WTC11 (cell line): ENCODE measurements around the gene TMEM185B. TPM values are rescaled to one million over a fixed set of nuclear protein-coding genes. Genes with fewer than 3 reads are reported as not detected.
A peak's percentile ranks its signal among the peaks of the same experiment; 100 is the strongest.

Experiments used
- ATAC-seq: fragments of 200-7000 bp; cut with Tn5 transposase; 2 replicates; pipeline ENCODE4 v1.10.0; 2021; ENCODE audit warnings: mild to moderate bottlenecking, moderate library complexity
- CTCF ChIA-PET: fragments of 300-600 bp; sonication (Branson Sonifier 250); formaldehyde crosslinking; loops from one replicate; lab custom pipeline; 2021; ENCODE audit warnings: antibody characterized with exemption; lab: Charles Lee
- POLR2A ChIA-PET: fragments of 350-600 bp; sonication (Branson Sonifier 250); formaldehyde crosslinking; loops from one replicate; lab custom pipeline; 2021; ENCODE audit warnings: antibody characterized with exemption; lab: Charles Lee
- DNase-seq: peaks from one replicate; pipeline ENCODE4 v3.0.0; 2021; ENCODE audit warnings: low spot score
- H3K27ac Mint-ChIP-seq: 2 replicates; pipeline ENCODE4 v1.8.0; 2021; ENCODE audit warnings: mixed read lengths
- H3K27me3 Mint-ChIP-seq: 2 replicates; pipeline ENCODE4 v1.8.0; 2021; ENCODE audit warnings: low read depth, mild to moderate bottlenecking, moderate library complexity, mixed read lengths
- H3K36me3 Mint-ChIP-seq: 2 replicates; pipeline ENCODE4 v1.8.0; 2021; ENCODE audit warnings: mixed read lengths
- H3K4me1 Mint-ChIP-seq: 2 replicates; pipeline ENCODE4 v1.8.0; 2022; ENCODE audit warnings: mixed read lengths
- H3K4me3 Mint-ChIP-seq: 2 replicates; pipeline ENCODE4 v1.8.0; 2021; ENCODE audit warnings: mild to moderate bottlenecking, moderate library complexity, mixed read lengths
- H3K9me3 Mint-ChIP-seq: 2 replicates; pipeline ENCODE4 v1.8.0; 2021; ENCODE audit warnings: mixed read lengths
- ATF6 ChIP-seq: sonication (generic); formaldehyde crosslinking; IDR thresholded peaks from 2 replicates; pipeline ENCODE4 v1.8.1; 2023; ENCODE audit warnings: mild to moderate bottlenecking, missing genetic modification reagents
- E2F1 ChIP-seq: sonication (generic); formaldehyde crosslinking; IDR thresholded peaks from 2 replicates; pipeline ENCODE4 v1.8.0; 2022; ENCODE audit warnings: mild to moderate bottlenecking, missing genetic modification reagents
- ELF4 ChIP-seq: sonication (generic); formaldehyde crosslinking; IDR thresholded peaks from 2 replicates; pipeline ENCODE4 v1.8.1; 2022; ENCODE audit warnings: low read depth, mild to moderate bottlenecking, moderate library complexity, missing genetic modification reagents
- ETV6 ChIP-seq: sonication (generic); formaldehyde crosslinking; IDR thresholded peaks from 2 replicates; pipeline ENCODE4 v1.8.1; 2022; ENCODE audit warnings: mild to moderate bottlenecking, missing genetic modification reagents
- FOXP4 ChIP-seq: sonication (generic); formaldehyde crosslinking; IDR thresholded peaks from 2 replicates; pipeline ENCODE4 v1.8.0; 2022; ENCODE audit warnings: mild to moderate bottlenecking, missing genetic modification reagents
- HMGA2 ChIP-seq: fragments of 250-450 bp; sonication (Bioruptor Pico); IDR thresholded peaks from 2 replicates; pipeline ENCODE4 v1.4.0; 2021; ENCODE audit warnings: mild to moderate bottlenecking, moderate library complexity
- IRF2 ChIP-seq: sonication (generic); formaldehyde crosslinking; IDR thresholded peaks from 2 replicates; pipeline ENCODE4 v1.8.0; 2022; ENCODE audit warnings: low read depth, missing genetic modification reagents, borderline replicate concordance
- MLX ChIP-seq: sonication (generic); formaldehyde crosslinking; IDR thresholded peaks from 2 replicates; pipeline ENCODE4 v1.8.1; 2023; ENCODE audit warnings: mild to moderate bottlenecking, missing genetic modification reagents, moderate library complexity
- NFYB ChIP-seq: sonication (generic); formaldehyde crosslinking; conservative IDR thresholded peaks from 2 replicates; pipeline ENCODE4 v1.8.0; 2022; ENCODE audit warnings: low read depth, missing genetic modification reagents
- OVOL2 ChIP-seq: fragments of 250-450 bp; sonication (Bioruptor Pico); IDR thresholded peaks from 2 replicates; pipeline ENCODE4 v1.9.0; 2021; ENCODE audit warnings: mild to moderate bottlenecking, borderline replicate concordance
- PREB ChIP-seq: sonication (generic); formaldehyde crosslinking; IDR thresholded peaks from 2 replicates; pipeline ENCODE4 v1.8.1; 2022; ENCODE audit warnings: mild to moderate bottlenecking, missing genetic modification reagents, moderate library complexity, borderline replicate concordance
- PRRX2 ChIP-seq: fragments of 250-450 bp; sonication (Bioruptor Pico); IDR thresholded peaks from 2 replicates; pipeline ENCODE4 v1.8.0; 2021; ENCODE audit warnings: mild to moderate bottlenecking
- SP1 ChIP-seq: sonication (generic); formaldehyde crosslinking; conservative IDR thresholded peaks from 2 replicates; pipeline ENCODE4 v1.8.1; 2022; ENCODE audit warnings: missing genetic modification reagents
- STAT6 ChIP-seq: sonication (generic); formaldehyde crosslinking; conservative IDR thresholded peaks from 2 replicates; pipeline ENCODE4 v1.8.1; 2023; ENCODE audit warnings: mild to moderate bottlenecking, low read depth, missing genetic modification reagents, moderate library complexity
- TCF7 ChIP-seq: sonication (generic); formaldehyde crosslinking; IDR thresholded peaks from 2 replicates; pipeline ENCODE4 v1.8.0; 2022; ENCODE audit warnings: mild to moderate bottlenecking, low read depth, missing genetic modification reagents, moderate library complexity
- ZNF219 ChIP-seq: sonication (generic); formaldehyde crosslinking; IDR thresholded peaks from 2 replicates; pipeline ENCODE4 v1.8.0; 2023; ENCODE audit warnings: missing genetic modification reagents, mild to moderate bottlenecking, borderline replicate concordance
- ZNF232 ChIP-seq: sonication (generic); formaldehyde crosslinking; IDR thresholded peaks from 2 replicates; pipeline ENCODE4 v1.8.0; 2022; ENCODE audit warnings: mild to moderate bottlenecking, missing genetic modification reagents
- ZNF423 ChIP-seq: fragments of 250-450 bp; sonication (Bioruptor Pico); IDR thresholded peaks from 2 replicates; pipeline ENCODE4 v2.1.2; 2022; ENCODE audit warnings: mild to moderate bottlenecking, moderate library complexity
- total RNA-seq: library from RNA; stranded (reverse); gene quantifications from 3 replicates; pipeline ENCODE4 v1.2.3, GENCODE V29; 2021

TMEM185B gene
- total RNA-seq, 1 experiment from 2014 or later = 9.9 TPM

- TF ChIP-seq MLX (CRISPR knock-in tag) = no peak
- no peak for TF ChIP-seq TCF7 (CRISPR knock-in tag)
Observed at GRCh38 chr2:120255071-120255470, 31.9 kb upstream of the TMEM185B start (continued).

- DNase-seq = no peak
- ChIA-PET CTCF (interaction anchor here (1.1 to 3.4 kb wide), 2 partner anchors 29 to 59 kb away, joined by 4 to 34 read pairs; no protein-coding TSS in a partner anchor), POLR2A (no interaction called here)
- no peak for ATAC-seq
- H3K27me3 Mint-ChIP-seq = peaks cover 54% of the 10 kb centered on the region
- H3K9me3 Mint-ChIP-seq = peaks cover 8% of the 10 kb centered on the region
- TF ChIP-seq ZNF423 (CRISPR knock-in tag) (no peak), ETV6 (no peak), SP1 (CRISPR knock-in tag) (no peak), E2F1 (no peak), ZNF219 (CRISPR knock-in tag) (no peak), FOXP4 (CRISPR knock-in tag) (no peak), IRF2 (CRISPR knock-in tag) (no peak), ZNF232 (no peak), OVOL2 (no peak), ELF4 (CRISPR knock-in tag) (no peak), ATF6 (no peak), STAT6 (CRISPR knock-in tag) (no peak), NFYB (CRISPR knock-in tag) (no peak), PREB (CRISPR knock-in tag) (no peak), HMGA2 (CRISPR knock-in tag) (no peak), PRRX2 (no peak)
- no peak overlapping the region for H3K27ac Mint-ChIP-seq
- peaks cover 8% of the 10 kb centered on the region for H3K36me3 Mint-ChIP-seq
- peaks cover 35% of the 10 kb centered on the region for H3K4me1 Mint-ChIP-seq
- H3K4me3 Mint-ChIP-seq = peak overlapping the region; percentile 81
Observed at GRCh38 chr2:120254178-120254577, 31.0 kb upstream of the TMEM185B start.
